ENCODE measurements around the gene ZSWIM4. TPM values are rescaled to one million over a fixed set of nuclear protein-coding genes. Genes with fewer than 3 reads are reported as not detected.
A peak's percentile ranks its signal among the peaks of the same experiment; 100 is the strongest.

The ZSWIM4 gene
- total RNA-seq, 1 experiment from 2014 or later = 11.5 TPM

GRCh38 chr19:13835791-13836723, 40.8 kb downstream of the ZSWIM4 start:
- Mint-ChIP-seq H3K36me3 (ENCODE audit: insufficient read depth, unreplicated experiment) (peaks cover 96% of the 10 kb centered on the region), H3K4me1 (ENCODE audit: low read depth, unreplicated experiment) (peaks cover 8% of the 10 kb centered on the region), H3K27ac (ENCODE audit: unreplicated experiment) (peak overlapping the region; percentile 68), H3K4me3 (ENCODE audit: low read depth, unreplicated experiment) (peak overlapping the region; percentile 50), H3K27me3 (ENCODE audit: unreplicated experiment) (no peaks in the 10 kb centered on the region), H3K9me3 (ENCODE audit: low read depth, unreplicated experiment) (no peaks in the 10 kb centered on the region)
- BruUV-seq (replicated peaks) = no TSS peak
- intact Hi-C loops (cut with micrococcal nuclease; ENCODE audit: unreplicated experiment) = no loop called here
- no peak for DNase-seq
- CTCF ChIA-PET = interaction anchor here (0.5 to 1.2 kb wide), 6 partner anchors 19 to 288 kb away, joined by 3 to 9 read pairs (median 4); no protein-coding TSS in a partner anchor
- no peak for TF ChIP-seq CTCF (IDR thresholded peaks at IDR 0.05; ENCODE audit: unreplicated experiment)

- no peak for TF ChIP-seq CTCF (IDR thresholded peaks at IDR 0.05; ENCODE audit: unreplicated experiment)
- Mint-ChIP-seq H3K4me3 (ENCODE audit: low read depth, unreplicated experiment) (peak overlapping the region; percentile 86), H3K27ac (ENCODE audit: unreplicated experiment) (peak overlapping the region; percentile 78), H3K27me3 (ENCODE audit: unreplicated experiment) (no peaks in the 10 kb centered on the region), H3K36me3 (ENCODE audit: insufficient read depth, unreplicated experiment) (peaks cover 96% of the 10 kb centered on the region), H3K9me3 (ENCODE audit: low read depth, unreplicated experiment) (no peaks in the 10 kb centered on the region), H3K4me1 (ENCODE audit: low read depth, unreplicated experiment) (peaks cover 8% of the 10 kb centered on the region)
- intact Hi-C loops (cut with micrococcal nuclease; ENCODE audit: unreplicated experiment) = no loop called here
- CTCF ChIA-PET = interaction anchor here (2.7 kb wide), 1 partner anchor 23 kb away, joined by 16 read pairs; no protein-coding TSS in a partner anchor
- TSS peak; percentile 6 for BruUV-seq (replicated peaks)
- no peak for DNase-seq
Measured at GRCh38 chr19:13838435-13839129, 43.3 kb downstream of the ZSWIM4 start.

- Mint-ChIP-seq H3K27me3 (ENCODE audit: unreplicated experiment) (no peaks in the 10 kb centered on the region), H3K27ac (ENCODE audit: unreplicated experiment) (peak overlapping the region; percentile 96), H3K36me3 (ENCODE audit: insufficient read depth, unreplicated experiment) (peaks cover 96% of the 10 kb centered on the region), H3K4me1 (ENCODE audit: low read depth, unreplicated experiment) (peaks cover 5% of the 10 kb centered on the region), H3K9me3 (ENCODE audit: low read depth, unreplicated experiment) (no peaks in the 10 kb centered on the region), H3K4me3 (ENCODE audit: low read depth, unreplicated experiment) (peak overlapping the region; percentile 86)
- CTCF ChIA-PET = interaction anchor here (0.6 to 2.7 kb wide), 2 partner anchors 23 to 212 kb away, joined by 6 to 16 read pairs; no protein-coding TSS in a partner anchor
- TF ChIP-seq CTCF (IDR thresholded peaks at IDR 0.05; ENCODE audit: unreplicated experiment) = no peak
- no TSS peak for BruUV-seq (replicated peaks)
- peak; percentile 81 for DNase-seq
- intact Hi-C loops (cut with micrococcal nuclease; ENCODE audit: unreplicated experiment) = no loop called here
Measured at GRCh38 chr19:13839130-13839937, 44.1 kb downstream of the ZSWIM4 start.

- Mint-ChIP-seq H3K27ac (ENCODE audit: unreplicated experiment) (peak overlapping the region; percentile 96), H3K36me3 (ENCODE audit: insufficient read depth, unreplicated experiment) (peaks cover 96% of the 10 kb centered on the region), H3K4me3 (ENCODE audit: low read depth, unreplicated experiment) (peak overlapping the region; percentile 86), H3K9me3 (ENCODE audit: low read depth, unreplicated experiment) (no peaks in the 10 kb centered on the region), H3K4me1 (ENCODE audit: low read depth, unreplicated experiment) (peaks cover 8% of the 10 kb centered on the region), H3K27me3 (ENCODE audit: unreplicated experiment) (no peaks in the 10 kb centered on the region)
- intact Hi-C loops (cut with micrococcal nuclease; ENCODE audit: unreplicated experiment) = no loop called here
- BruUV-seq (replicated peaks) = no TSS peak
- CTCF ChIA-PET = interaction anchor here (0.6 to 2.7 kb wide), 2 partner anchors 22 to 213 kb away, joined by 6 to 16 read pairs; no protein-coding TSS in a partner anchor
- no peak for DNase-seq
- TF ChIP-seq CTCF (IDR thresholded peaks at IDR 0.05; ENCODE audit: unreplicated experiment) = no peak
Measured at GRCh38 chr19:13839938-13840304, 44.7 kb downstream of the ZSWIM4 start.

Measured in Calu3 (cell line).